ENCODE measurements around the gene PPM1D.

DNA sequence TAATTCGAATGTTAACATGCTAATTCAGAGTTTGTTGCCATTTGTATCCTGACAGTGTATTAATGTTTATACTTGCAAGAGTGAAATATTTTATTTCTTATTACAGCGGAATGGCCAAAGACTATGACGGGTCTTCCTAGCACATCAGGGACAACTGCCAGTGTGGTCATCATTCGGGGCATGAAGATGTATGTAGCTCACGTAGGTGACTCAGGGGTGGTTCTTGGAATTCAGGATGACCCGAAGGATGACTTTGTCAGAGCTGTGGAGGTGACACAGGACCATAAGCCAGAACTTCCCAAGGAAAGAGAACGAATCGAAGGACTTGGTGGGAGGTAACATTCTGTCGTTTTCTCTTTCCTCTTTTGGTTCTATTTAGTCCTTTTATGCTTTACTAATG, 23.4 kb downstream of the PPM1D start:
- TF ChIP-seq, protein P1, sequence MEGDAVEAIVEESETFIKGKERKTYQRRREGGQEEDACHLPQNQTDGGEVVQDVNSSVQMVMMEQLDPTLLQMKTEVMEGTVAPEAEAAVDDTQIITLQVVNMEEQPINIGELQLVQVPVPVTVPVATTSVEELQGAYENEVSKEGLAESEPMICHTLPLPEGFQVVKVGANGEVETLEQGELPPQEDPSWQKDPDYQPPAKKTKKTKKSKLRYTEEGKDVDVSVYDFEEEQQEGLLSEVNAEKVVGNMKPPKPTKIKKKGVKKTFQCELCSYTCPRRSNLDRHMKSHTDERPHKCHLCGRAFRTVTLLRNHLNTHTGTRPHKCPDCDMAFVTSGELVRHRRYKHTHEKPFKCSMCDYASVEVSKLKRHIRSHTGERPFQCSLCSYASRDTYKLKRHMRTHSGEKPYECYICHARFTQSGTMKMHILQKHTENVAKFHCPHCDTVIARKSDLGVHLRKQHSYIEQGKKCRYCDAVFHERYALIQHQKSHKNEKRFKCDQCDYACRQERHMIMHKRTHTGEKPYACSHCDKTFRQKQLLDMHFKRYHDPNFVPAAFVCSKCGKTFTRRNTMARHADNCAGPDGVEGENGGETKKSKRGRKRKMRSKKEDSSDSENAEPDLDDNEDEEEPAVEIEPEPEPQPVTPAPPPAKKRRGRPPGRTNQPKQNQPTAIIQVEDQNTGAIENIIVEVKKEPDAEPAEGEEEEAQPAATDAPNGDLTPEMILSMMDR (conservative IDR thresholded peaks at IDR 0.05 in 1 of 2, IDR thresholded peaks at IDR 0.05 in 1 of 2; ENCODE audit: extremely low read depth in 1 of 2, insufficient read depth in 1 of 2, low read depth in 1 of 2, low read length in 2 of 2): no peak
- TF ChIP-seq EZH2 (IDR thresholded peaks at IDR 0.05; ENCODE audit: borderline replicate concordance, low read length): no peak
